Prostate gland (tissue), 2 donors: ENCODE measurements around the gene CFAP46. TPM values are rescaled to one million over a fixed set of nuclear protein-coding genes. Genes with fewer than 3 reads are reported as not detected.

Source experiments
- DNase-seq: peaks from one replicate; pipeline ENCODE4 v3.0.0-alpha.2; 2019; ENCODE audit warnings: low spot score
- H3K27ac ChIP-seq, 2 donors: fragments of 200-600 bp; sonication (generic); 2 replicates each; pipeline ENCODE4 v1.5.1; 2017 to 2019
- H3K27me3 ChIP-seq: fragments of 200-600 bp; sonication (generic); replicated peaks from 2 replicates; pipeline ENCODE4 v1.5.1; 2019; ENCODE audit not compliant: insufficient read depth
- H3K36me3 ChIP-seq, 2 donors: fragments of 200-600 bp; sonication (generic); 1 replicate in 1 of 2; 2 replicates in 1 of 2; pipeline versions ENCODE4 v1.5.1 to v1.8.1; 2017 to 2019
- H3K4me1 ChIP-seq: fragments of 200-600 bp; sonication (generic); replicated peaks from 2 replicates; pipeline ENCODE4 v1.5.1; 2019
- H3K4me3 ChIP-seq, 2 donors: fragments of 200-600 bp; sonication (generic); 2 replicates each; pipeline ENCODE4 v1.5.1; 2017 to 2019
- H3K9me3 ChIP-seq: fragments of 200-600 bp; sonication (generic); 2 replicates; pipeline ENCODE4 v1.5.1; 2017
- POLR2A ChIP-seq: fragments of 450-650 bp; IDR thresholded peaks from one replicate; pipeline ENCODE4 v1.6.1; 2016; ENCODE audit warnings: antibody characterized with exemption, mild to moderate bottlenecking
- POLR2AphosphoS5 ChIP-seq: sonication (generic); formaldehyde crosslinking; IDR thresholded peaks from one replicate; pipeline ENCODE4 v1.6.1; 2017; ENCODE audit warnings: antibody characterized with exemption
- WGBS: methylation state at CpG from one replicate; pipeline ENCODE4 v1.1.5; 2018; 5-methylcytosine and 5-hydroxymethylcytosine counted together
- intact Hi-C: fragments of 100-400 bp; cut with DNase I; formaldehyde crosslinking; loops from one replicate; pipeline ENCODE4 v1.14.2; 2022
- total RNA-seq, 2 donors: library from RNA; depleted of rRNA; stranded (reverse); fragments of >200 nt; gene quantifications; one replicate each; pipeline ENCODE4 v1.1.0, GENCODE V29; 2016
- TF ChIP-seq, protein P1 (sequence below), 4 experiments: fragments of 200-600 bp in 2 of 4; fragments of 450-650 bp in 2 of 4; sonication (generic) in 2 of 4; IDR thresholded peaks; 1 replicate in 3 of 4; 2 replicates in 1 of 4; pipeline ENCODE4 v1.5.1; 2016 to 2019; ENCODE audit warnings: antibody characterized with exemption in 4 of 4, mild to moderate bottlenecking in 2 of 4, moderate library complexity in 2 of 4

The CFAP46 gene
- total RNA-seq, 2 donors from 2014 or later, result 1.4 to 9.3 TPM

DNA sequence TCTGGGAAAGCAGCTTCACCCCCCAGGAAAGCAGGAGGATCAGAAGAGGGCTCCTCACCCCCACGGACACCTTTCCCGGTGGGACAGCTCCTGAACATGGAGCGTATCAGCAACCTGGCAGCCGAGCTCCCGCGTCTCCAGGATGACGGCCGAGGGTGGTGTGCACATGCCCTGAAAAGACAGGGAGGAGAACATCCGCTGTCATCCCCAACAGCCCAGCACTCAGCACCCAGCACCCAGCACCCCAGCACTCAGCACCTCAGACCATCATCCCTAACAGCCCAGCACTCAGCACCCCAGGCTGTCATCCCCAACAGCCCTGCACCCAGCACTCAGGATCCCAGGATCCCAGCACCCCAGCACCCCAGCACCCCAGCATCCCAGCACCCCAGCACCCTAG lies 3.9 kb upstream of the CFAP46 start:
- Histone ChIP-seq H3K9me3 (no peaks in the 10 kb centered on the region), H3K4me1 (no peaks in the 10 kb centered on the region), H3K4me3 (no peak overlapping the region), H3K27ac (no peak overlapping the region), H3K36me3 (no peaks in the 10 kb centered on the region), H3K27me3 (no peaks in the 10 kb centered on the region)
- intact Hi-C loops, result no loop called here
- TF ChIP-seq, protein P1, sequence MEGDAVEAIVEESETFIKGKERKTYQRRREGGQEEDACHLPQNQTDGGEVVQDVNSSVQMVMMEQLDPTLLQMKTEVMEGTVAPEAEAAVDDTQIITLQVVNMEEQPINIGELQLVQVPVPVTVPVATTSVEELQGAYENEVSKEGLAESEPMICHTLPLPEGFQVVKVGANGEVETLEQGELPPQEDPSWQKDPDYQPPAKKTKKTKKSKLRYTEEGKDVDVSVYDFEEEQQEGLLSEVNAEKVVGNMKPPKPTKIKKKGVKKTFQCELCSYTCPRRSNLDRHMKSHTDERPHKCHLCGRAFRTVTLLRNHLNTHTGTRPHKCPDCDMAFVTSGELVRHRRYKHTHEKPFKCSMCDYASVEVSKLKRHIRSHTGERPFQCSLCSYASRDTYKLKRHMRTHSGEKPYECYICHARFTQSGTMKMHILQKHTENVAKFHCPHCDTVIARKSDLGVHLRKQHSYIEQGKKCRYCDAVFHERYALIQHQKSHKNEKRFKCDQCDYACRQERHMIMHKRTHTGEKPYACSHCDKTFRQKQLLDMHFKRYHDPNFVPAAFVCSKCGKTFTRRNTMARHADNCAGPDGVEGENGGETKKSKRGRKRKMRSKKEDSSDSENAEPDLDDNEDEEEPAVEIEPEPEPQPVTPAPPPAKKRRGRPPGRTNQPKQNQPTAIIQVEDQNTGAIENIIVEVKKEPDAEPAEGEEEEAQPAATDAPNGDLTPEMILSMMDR (IDR thresholded peaks at IDR 0.05), result no peak
- no peak for TF ChIP-seq POLR2A
- TF ChIP-seq POLR2AphosphoS5, result no peak
- WGBS, result 83% methylated on average over 9 of the region's 9 CpGs
- no peak for DNase-seq

GRCh38 chr10:132945894-132946255 lies 3.5 kb upstream of the CFAP46 start:
- no peak for DNase-seq
- TF ChIP-seq, protein P1 (IDR thresholded peaks at IDR 0.05), result no peak
- TF ChIP-seq POLR2A, result no peak
- TF ChIP-seq POLR2AphosphoS5, result no peak
- no peaks in the 10 kb centered on the region for H3K36me3 ChIP-seq
- 68% methylated on average over 5 of the region's 5 CpGs for WGBS
- no peaks in the 10 kb centered on the region for H3K27me3 ChIP-seq
- no peak overlapping the region for H3K27ac ChIP-seq
- H3K9me3 ChIP-seq, result no peaks in the 10 kb centered on the region
- no peaks in the 10 kb centered on the region for H3K4me1 ChIP-seq
- H3K4me3 ChIP-seq, result no peak overlapping the region
- intact Hi-C loops, result no loop called here

DNA sequence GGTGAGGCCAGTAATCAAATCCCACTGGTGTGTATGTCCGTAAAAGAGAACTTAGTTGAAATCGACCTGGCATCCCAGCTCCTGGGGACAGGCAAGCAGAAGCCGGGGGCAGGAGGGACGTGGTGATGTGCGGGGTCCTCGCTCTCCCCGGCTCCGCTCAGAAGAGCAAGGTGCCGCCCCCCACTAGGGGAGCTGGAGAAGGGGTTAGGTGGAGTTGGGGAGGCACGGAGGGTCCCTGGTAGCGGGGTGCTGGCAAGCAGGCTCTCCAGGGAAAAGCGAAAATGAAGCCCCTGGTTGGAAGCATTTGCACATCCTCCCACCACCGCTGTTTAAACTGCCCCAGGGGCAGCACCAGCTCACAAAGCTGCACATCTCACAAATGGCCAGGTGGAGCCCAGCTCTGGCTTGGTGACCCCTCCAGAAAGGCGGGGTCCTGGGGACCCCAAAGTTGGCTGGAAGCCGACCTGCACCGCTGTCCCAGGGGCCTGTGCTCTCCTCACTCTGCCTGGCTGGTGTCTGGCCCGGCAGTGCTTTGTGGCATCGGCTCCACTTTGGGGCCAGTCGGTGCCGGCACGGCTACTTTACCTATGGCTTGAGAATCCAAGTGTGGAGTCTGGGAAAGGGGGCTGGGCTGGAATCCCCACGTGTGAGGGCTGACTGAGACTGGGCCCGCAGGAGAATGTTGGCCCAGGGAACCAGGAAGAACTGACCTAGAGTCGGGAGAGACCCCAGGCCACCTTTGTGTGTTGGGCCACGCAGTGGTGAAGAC lies 2.9 kb upstream of the CFAP46 start:
- H3K27ac ChIP-seq, result no peak overlapping the region
- H3K4me1 ChIP-seq, result no peaks in the 10 kb centered on the region
- H3K9me3 ChIP-seq, result no peaks in the 10 kb centered on the region
- intact Hi-C loops, result no loop called here
- 74% methylated on average over 25 of the region's 25 CpGs for WGBS
- H3K4me3 ChIP-seq, result no peak overlapping the region
- no peaks in the 10 kb centered on the region for H3K36me3 ChIP-seq
- no peak for DNase-seq
- no peak for TF ChIP-seq POLR2AphosphoS5
- TF ChIP-seq POLR2A, result no peak
- TF ChIP-seq, protein P1 (IDR thresholded peaks at IDR 0.05), result no peak
- no peaks in the 10 kb centered on the region for H3K27me3 ChIP-seq

DNA sequence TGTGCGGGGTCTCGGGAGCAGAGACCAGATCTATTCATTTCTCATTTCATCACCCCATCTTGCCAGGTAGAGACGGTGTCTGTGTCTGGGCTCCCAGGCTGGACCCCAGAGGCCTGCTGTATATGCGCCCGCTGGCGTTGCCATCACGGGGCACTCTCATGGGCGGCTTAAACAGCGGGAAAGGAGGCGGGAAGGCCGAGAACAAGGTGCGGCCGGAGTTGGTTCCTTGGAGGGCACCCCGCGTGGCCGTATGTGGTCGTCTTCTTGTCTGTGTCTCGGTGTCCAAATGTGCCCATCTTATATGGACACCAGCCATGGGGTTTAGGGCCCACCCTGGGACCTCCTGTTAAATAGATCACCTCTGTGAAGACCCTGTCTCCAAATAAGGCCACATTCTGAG lies 2.1 kb upstream of the CFAP46 start:
- Histone ChIP-seq H3K27ac (no peak overlapping the region), H3K4me1 (no peaks in the 10 kb centered on the region), H3K27me3 (no peaks in the 10 kb centered on the region), H3K4me3 (no peak overlapping the region), H3K9me3 (no peaks in the 10 kb centered on the region), H3K36me3 (no peaks in the 10 kb centered on the region)
- TF ChIP-seq POLR2A, result no peak
- TF ChIP-seq, protein P1 (IDR thresholded peaks at IDR 0.05), result no peak
- no peak for TF ChIP-seq POLR2AphosphoS5
- no peak for DNase-seq
- intact Hi-C loops, result no loop called here
- WGBS, result 92% methylated on average over 18 of the region's 18 CpGs

DNA sequence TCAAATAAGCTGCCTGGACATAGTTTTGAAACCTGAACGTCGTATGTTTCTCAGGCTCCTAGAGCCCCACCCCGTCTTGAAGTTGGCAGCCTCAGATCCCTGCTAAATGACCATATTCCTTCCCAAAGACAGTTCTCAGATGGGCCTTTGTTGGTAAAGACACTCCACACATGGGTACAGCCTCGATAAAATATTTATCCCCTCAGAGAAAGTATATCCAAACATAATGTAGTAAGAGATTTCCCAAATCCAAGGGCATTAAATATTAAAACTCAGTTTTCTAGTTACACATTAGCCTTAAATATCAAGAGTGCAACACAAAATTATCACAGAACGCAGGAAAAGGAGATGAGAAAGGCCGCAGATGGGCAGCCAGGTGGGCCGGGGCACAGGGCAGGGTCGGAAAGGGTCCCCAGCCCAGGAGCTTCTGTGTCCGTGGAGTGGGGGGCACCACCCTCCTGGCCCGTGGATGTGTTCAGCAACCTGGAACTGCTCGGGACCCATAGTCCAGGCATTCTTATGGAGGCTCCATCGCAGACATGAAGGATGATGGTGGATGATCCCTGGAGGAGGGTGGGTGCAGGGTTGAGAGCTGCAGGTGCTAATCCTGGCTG lies 1.5 kb upstream of the CFAP46 start:
- Histone ChIP-seq H3K27ac (no peak overlapping the region), H3K4me1 (no peaks in the 10 kb centered on the region), H3K36me3 (no peaks in the 10 kb centered on the region), H3K9me3 (no peaks in the 10 kb centered on the region), H3K27me3 (no peaks in the 10 kb centered on the region), H3K4me3 (no peak overlapping the region)
- 91% methylated on average over 12 of the region's 12 CpGs for WGBS
- intact Hi-C loops, result no loop called here
- TF ChIP-seq POLR2AphosphoS5 (no peak), POLR2A (no peak)
- TF ChIP-seq, protein P1 (IDR thresholded peaks at IDR 0.05), result no peak
- no peak for DNase-seq
